Activated B cell treated with CpG ODN at 0.5 μM for 24 hours (primary cell): Measurements from ENCODE around the gene SSBP2. TPM values are rescaled to one million over a fixed set of nuclear protein-coding genes. Genes with fewer than 3 reads are reported as not detected.
A peak's percentile ranks its signal among the peaks of the same experiment; 100 is the strongest.

Experiments used
- ATAC-seq: fragments of 200-7000 bp; cut with Tn5 transposase; one replicate; pipeline ENCODE4 v1.10.0; 2021; ENCODE audit warnings: low read depth, mild to moderate bottlenecking, moderate library complexity
- CTCF ChIA-PET: fragments of 350-600 bp; sonication (Branson Sonifier 250); formaldehyde crosslinking; loops from one replicate; lab custom pipeline; 2021; ENCODE audit warnings: antibody characterized with exemption; lab: Charles Lee
- POLR2A ChIA-PET: fragments of 350-600 bp; sonication (Branson Sonifier 250); formaldehyde crosslinking; loops from one replicate; lab custom pipeline; 2021; ENCODE audit warnings: antibody characterized with exemption; lab: Charles Lee
- DNase-seq: peaks from one replicate; pipeline ENCODE4 v3.0.0; 2022
- H3K27ac Mint-ChIP-seq: one replicate; pipeline ENCODE4 v1.8.0; 2020; ENCODE audit warnings: mixed read lengths
- H3K27me3 Mint-ChIP-seq: one replicate; pipeline ENCODE4 v1.8.0; 2021; ENCODE audit warnings: mixed read lengths
- H3K36me3 Mint-ChIP-seq: one replicate; pipeline ENCODE4 v1.8.0; 2021; ENCODE audit warnings: low read depth, mixed read lengths
- H3K4me1 Mint-ChIP-seq: one replicate; pipeline ENCODE4 v1.8.0; 2021; ENCODE audit warnings: mixed read lengths
- H3K4me3 Mint-ChIP-seq: one replicate; pipeline ENCODE4 v1.8.0; 2020; ENCODE audit warnings: mild to moderate bottlenecking, mixed read lengths
- H3K9me3 Mint-ChIP-seq: one replicate; pipeline ENCODE4 v1.8.0; 2020; ENCODE audit warnings: mixed read lengths
- intact Hi-C: fragments of 100-400 bp; cut with micrococcal nuclease; formaldehyde crosslinking; loops from one replicate; pipeline ENCODE4 v1.15.1; 2024
- total RNA-seq: library from RNA; stranded (reverse); gene quantifications from 2 replicates; pipeline ENCODE4 v1.2.3, GENCODE V29; 2022
- TF ChIP-seq, protein P1 (sequence below): fragments of 200-600 bp; IDR thresholded peaks from one replicate; pipeline ENCODE4 v1.8.0; 2022; ENCODE audit warnings: antibody characterized with exemption, mild to moderate bottlenecking

Gene SSBP2
- 26.2 and 26.4 TPM in 2 replicates for total RNA-seq

GRCh38 chr5:81751009-81751835 is at the start of gene SSBP2:
SSBP2 (minus strand) TSS chr5:81751097; CDS start chr5:81751042, 55 bp downstream.
- POLR2A ChIA-PET = interaction anchor here (0.6 to 7.1 kb wide), 31 partner anchors 8 to 1327 kb away, joined by 3 to 285 read pairs (median 5); partner anchors contain the start of genes ATG10, RPS23, XRCC4 and ZCCHC9

DNA sequence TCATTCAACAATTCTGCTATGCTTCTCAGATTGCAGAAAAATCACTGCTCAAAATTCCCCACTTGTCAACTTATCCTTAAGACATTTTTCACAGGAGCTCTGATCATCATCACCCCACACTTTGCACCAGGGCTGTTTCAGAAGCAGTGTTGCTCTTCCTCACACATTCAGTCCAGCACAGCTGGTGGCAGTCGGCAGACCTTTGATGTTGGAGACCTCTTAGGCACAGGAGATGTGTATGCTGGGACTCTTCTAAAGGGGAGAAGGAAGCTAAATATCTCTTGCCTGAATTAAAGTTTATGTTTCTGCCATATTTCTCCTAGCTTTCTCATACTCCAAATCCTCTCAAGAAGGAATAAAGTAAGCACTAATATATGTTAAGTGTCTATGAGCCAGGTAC is 44.8 kb upstream of the SSBP2 start:
- no peaks in the 10 kb centered on the region for H3K9me3 Mint-ChIP-seq
- H3K4me1 Mint-ChIP-seq = peaks cover 3% of the 10 kb centered on the region
- DNase-seq (no peak), ATAC-seq (no peak)
- peaks cover 3% of the 10 kb centered on the region for H3K27me3 Mint-ChIP-seq
- ChIA-PET POLR2A (no interaction called here), CTCF (no interaction called here)
- no peak overlapping the region for H3K4me3 Mint-ChIP-seq
- H3K36me3 Mint-ChIP-seq = no peaks in the 10 kb centered on the region
- TF ChIP-seq, protein P1, sequence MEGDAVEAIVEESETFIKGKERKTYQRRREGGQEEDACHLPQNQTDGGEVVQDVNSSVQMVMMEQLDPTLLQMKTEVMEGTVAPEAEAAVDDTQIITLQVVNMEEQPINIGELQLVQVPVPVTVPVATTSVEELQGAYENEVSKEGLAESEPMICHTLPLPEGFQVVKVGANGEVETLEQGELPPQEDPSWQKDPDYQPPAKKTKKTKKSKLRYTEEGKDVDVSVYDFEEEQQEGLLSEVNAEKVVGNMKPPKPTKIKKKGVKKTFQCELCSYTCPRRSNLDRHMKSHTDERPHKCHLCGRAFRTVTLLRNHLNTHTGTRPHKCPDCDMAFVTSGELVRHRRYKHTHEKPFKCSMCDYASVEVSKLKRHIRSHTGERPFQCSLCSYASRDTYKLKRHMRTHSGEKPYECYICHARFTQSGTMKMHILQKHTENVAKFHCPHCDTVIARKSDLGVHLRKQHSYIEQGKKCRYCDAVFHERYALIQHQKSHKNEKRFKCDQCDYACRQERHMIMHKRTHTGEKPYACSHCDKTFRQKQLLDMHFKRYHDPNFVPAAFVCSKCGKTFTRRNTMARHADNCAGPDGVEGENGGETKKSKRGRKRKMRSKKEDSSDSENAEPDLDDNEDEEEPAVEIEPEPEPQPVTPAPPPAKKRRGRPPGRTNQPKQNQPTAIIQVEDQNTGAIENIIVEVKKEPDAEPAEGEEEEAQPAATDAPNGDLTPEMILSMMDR = no peak
- intact Hi-C loops = no loop called here
- no peak overlapping the region for H3K27ac Mint-ChIP-seq

More at GRCh38 chr5:81751009-81751835, at the start of gene SSBP2:
- intact Hi-C loops = loop anchor here (1.0 to 10.0 kb wide), 13 partner anchors 28 to 1346 kb away; partner anchors contain the start of genes RPS23, TMEM167A, XRCC4 and ZCCHC9
- Mint-ChIP-seq H3K4me3 (peak within 1 kb of the TSS; percentile 95), H3K27me3 (no peaks in the 10 kb centered on the region), H3K9me3 (no peaks in the 10 kb centered on the region), H3K27ac (peak within 1 kb of the TSS; percentile 97), H3K4me1 (peaks cover 30% of the 10 kb centered on the region), H3K36me3 (peaks cover 7% of the 10 kb centered on the region)
- TF ChIP-seq, protein P1 = no peak
- peak; percentile 99 for DNase-seq
- CTCF ChIA-PET = interaction anchor here (1.0 to 2.4 kb wide), 2 partner anchors 101 to 415 kb away, joined by 4 to 19 read pairs; no protein-coding TSS in a partner anchor
- peak; percentile 84 for ATAC-seq

- peaks cover 3% of the 10 kb centered on the region for H3K27me3 Mint-ChIP-seq
- CTCF ChIA-PET = no interaction called here
- intact Hi-C loops = no loop called here
- peaks cover 3% of the 10 kb centered on the region for H3K4me1 Mint-ChIP-seq
- POLR2A ChIA-PET = no interaction called here
- H3K9me3 Mint-ChIP-seq = no peaks in the 10 kb centered on the region
- H3K36me3 Mint-ChIP-seq = no peaks in the 10 kb centered on the region
- H3K4me3 Mint-ChIP-seq = no peak overlapping the region
- DNase-seq (no peak), ATAC-seq (no peak)
- H3K27ac Mint-ChIP-seq = no peak overlapping the region
- TF ChIP-seq, protein P1 = no peak
Measured at GRCh38 chr5:81794226-81794625, 43.3 kb upstream of the SSBP2 start.

- Mint-ChIP-seq H3K9me3 (no peaks in the 10 kb centered on the region), H3K27ac (no peak overlapping the region), H3K4me1 (no peaks in the 10 kb centered on the region), H3K4me3 (no peak overlapping the region), H3K36me3 (no peaks in the 10 kb centered on the region), H3K27me3 (peaks cover 3% of the 10 kb centered on the region)
- DNase-seq = no peak
- POLR2A ChIA-PET = no interaction called here
- intact Hi-C loops = no loop called here
- no peak for ATAC-seq
- TF ChIP-seq, protein P1 = no peak
- CTCF ChIA-PET = no interaction called here
Measured at GRCh38 chr5:81790336-81790735, 39.4 kb upstream of the SSBP2 start.

DNA sequence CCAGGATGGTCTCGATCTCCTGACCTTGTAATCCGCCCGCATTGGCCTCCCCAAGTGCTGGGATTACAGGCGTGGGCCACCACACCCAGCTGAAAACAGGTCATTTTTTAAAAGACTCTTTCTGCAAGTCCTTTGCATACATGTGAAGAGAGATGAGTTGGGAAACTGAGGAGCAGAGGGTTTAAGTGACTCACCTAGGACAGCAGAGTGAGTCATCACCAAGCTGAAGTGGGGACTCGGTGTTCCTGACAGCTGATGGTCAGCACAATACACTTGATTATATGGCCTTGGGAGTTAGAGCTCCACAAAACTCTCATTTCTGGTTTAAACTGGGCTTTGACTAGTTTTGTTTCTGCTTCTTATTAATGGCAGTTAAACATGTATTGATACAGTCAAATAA is 38.1 kb upstream of the SSBP2 start:
- Mint-ChIP-seq H3K27ac (no peak overlapping the region), H3K27me3 (no peaks in the 10 kb centered on the region), H3K36me3 (no peaks in the 10 kb centered on the region), H3K4me1 (no peaks in the 10 kb centered on the region), H3K9me3 (no peaks in the 10 kb centered on the region), H3K4me3 (no peak overlapping the region)
- no peak for DNase-seq
- no peak for ATAC-seq
- TF ChIP-seq, protein P1 = no peak
- POLR2A ChIA-PET = interaction anchor here (0.7 kb wide), 1 partner anchor 30 kb away, joined by 3 read pairs; no protein-coding TSS in a partner anchor
- intact Hi-C loops = loop anchor here (5.0 kb wide), 1 partner anchor 43 kb away; no protein-coding TSS in a partner anchor
- CTCF ChIA-PET = no interaction called here
